T1000 (cell line): ENCODE data around the gene SYNJ1.
"Not testable (repeated sequence)": the region's sequence is repeated elsewhere in the genome, so short reads cannot be mapped to it uniquely, and the experiment has no call there.

Experiments
- DNase-seq: peaks from one replicate; lab custom pipeline; 2025; ENCODE audit warnings: mixed read lengths; lab: John Stamatoyannopoulos, UW

Gene SYNJ1

GRCh38 chr21:32733990-32734613, 6.3 kb upstream of the SYNJ1 start:
- DNase-seq: no peak

GRCh38 chr21:32733356-32733755, 5.5 kb upstream of the SYNJ1 start:
- DNase-seq: no peak

- no peak for DNase-seq
Observed at GRCh38 chr21:32732544-32732943, 4.7 kb upstream of the SYNJ1 start.

- DNase-seq: no peak
Observed at GRCh38 chr21:32728848-32729247, 1.0 kb upstream of the SYNJ1 start.

- DNase-seq: no peak
Observed at GRCh38 chr21:32728456-32728839, 635 bp upstream of the SYNJ1 start.

- DNase-seq: no peak
Observed at GRCh38 chr21:32726839-32727686, 750 bp downstream of the SYNJ1 start.

- DNase-seq: no peak
Observed at GRCh38 chr21:32719085-32719484, 8.7 kb downstream of the SYNJ1 start.

- DNase-seq: no peak
Observed at GRCh38 chr21:32717851-32718316, 9.9 kb downstream of the SYNJ1 start.

GRCh38 chr21:32716486-32716885, 11.3 kb downstream of the SYNJ1 start:
- DNase-seq: no peak

- DNase-seq: no peak
Observed at GRCh38 chr21:32713726-32714125, 14.1 kb downstream of the SYNJ1 start.

GRCh38 chr21:32712641-32713040, 15.2 kb downstream of the SYNJ1 start:
- DNase-seq: no peak

GRCh38 chr21:32712043-32712442, 15.8 kb downstream of the SYNJ1 start:
- no peak for DNase-seq

GRCh38 chr21:32710987-32711386, 16.8 kb downstream of the SYNJ1 start:
- no peak for DNase-seq

GRCh38 chr21:32710069-32710784, 17.6 kb downstream of the SYNJ1 start:
- DNase-seq: no peak

- DNase-seq: no peak
Observed at GRCh38 chr21:32708069-32708468, 19.7 kb downstream of the SYNJ1 start.

- no peak for DNase-seq
Observed at GRCh38 chr21:32705901-32706300, 21.9 kb downstream of the SYNJ1 start.

- DNase-seq: no peak
Observed at GRCh38 chr21:32705139-32705538, 22.7 kb downstream of the SYNJ1 start.

- no peak for DNase-seq
Observed at GRCh38 chr21:32702702-32703101, 25.1 kb downstream of the SYNJ1 start.

- no peak for DNase-seq
Observed at GRCh38 chr21:32698971-32699693, 28.7 kb downstream of the SYNJ1 start.

- DNase-seq: no peak
Observed at GRCh38 chr21:32698286-32698685, 29.5 kb downstream of the SYNJ1 start.

- not testable (repeated sequence) for DNase-seq
Observed at GRCh38 chr21:32695482-32695881, 32.3 kb downstream of the SYNJ1 start.

- DNase-seq: no peak
Observed at GRCh38 chr21:32693581-32693980, 34.2 kb downstream of the SYNJ1 start.
